ENCODE results near the gene PPP1R13L.

GRCh38 chr19:45342911-45343310 is 62.0 kb downstream of the PPP1R13L start:
- no peak for TF ChIP-seq POLR2A (IDR thresholded peaks at IDR 0.05; ENCODE audit: control extremely low read depth in 1 of 2, low read depth in 2 of 2, low read length in 2 of 2)
- TF ChIP-seq SP2 (IDR thresholded peaks at IDR 0.05; ENCODE audit: low read length), result no peak
- TF ChIP-seq CREB1 (IDR thresholded peaks at IDR 0.05), result no peak
- no peak for TF ChIP-seq CTCF (IDR thresholded peaks at IDR 0.05; ENCODE audit: control extremely low read depth in 1 of 3, insufficient read depth in 1 of 3, low read depth in 1 of 3, low read length in 3 of 3)
- no peak for TF ChIP-seq POLR2AphosphoS5 (IDR thresholded peaks at IDR 0.05; ENCODE audit: low read depth, low read length)
- no peak for TF ChIP-seq TBP (IDR thresholded peaks at IDR 0.05; ENCODE audit: low read depth, low read length)
- TF ChIP-seq EP300 (IDR thresholded peaks at IDR 0.05; ENCODE audit: borderline replicate concordance in 1 of 2, low read depth in 2 of 2, low read length in 2 of 2), result no peak
- TF ChIP-seq YY1 (IDR thresholded peaks at IDR 0.05; ENCODE audit: low read depth, low read length), result no peak
- TF ChIP-seq CEBPB (IDR thresholded peaks at IDR 0.05; ENCODE audit: low read depth, low read length), result no peak
- no peak for TF ChIP-seq ZNF274 (IDR thresholded peaks at IDR 0.05; ENCODE audit: borderline replicate concordance, extremely low read depth, low read length)
- no peak for TF ChIP-seq GTF2F1 (IDR thresholded peaks at IDR 0.05; ENCODE audit: borderline replicate concordance, low read depth, low read length)
- no peak for TF ChIP-seq JUN (IDR thresholded peaks at IDR 0.05; ENCODE audit: low read depth, low read length)
- no peak for TF ChIP-seq RNF2 (IDR thresholded peaks at IDR 0.05; ENCODE audit: borderline replicate concordance, low read depth, low read length, missing control alignments, poor library complexity, severe bottlenecking)
- no peak for TF ChIP-seq HDAC2 (IDR thresholded peaks at IDR 0.05; ENCODE audit: borderline replicate concordance in 1 of 2, low read depth in 2 of 2, low read length in 2 of 2)
